Activated CD4-positive, alpha-beta T cell treated with anti-CD3 and anti-CD28 coated beads, Interleukin-2, amount 50 U/mL, for 24 hours (primary cell): ENCODE data around the gene PLEKHG7.
"Not testable (repeated sequence)": the region's sequence is repeated elsewhere in the genome, so short reads cannot be mapped to it uniquely, and the experiment has no call there.

Source experiments
- DNase-seq, 2 donors: peaks; one replicate each; pipeline ENCODE4 v3.0.0-alpha.2; 2020; ENCODE audit warnings: low read depth in 1 of 2, low spot score in 1 of 2

The PLEKHG7 gene, protein sequence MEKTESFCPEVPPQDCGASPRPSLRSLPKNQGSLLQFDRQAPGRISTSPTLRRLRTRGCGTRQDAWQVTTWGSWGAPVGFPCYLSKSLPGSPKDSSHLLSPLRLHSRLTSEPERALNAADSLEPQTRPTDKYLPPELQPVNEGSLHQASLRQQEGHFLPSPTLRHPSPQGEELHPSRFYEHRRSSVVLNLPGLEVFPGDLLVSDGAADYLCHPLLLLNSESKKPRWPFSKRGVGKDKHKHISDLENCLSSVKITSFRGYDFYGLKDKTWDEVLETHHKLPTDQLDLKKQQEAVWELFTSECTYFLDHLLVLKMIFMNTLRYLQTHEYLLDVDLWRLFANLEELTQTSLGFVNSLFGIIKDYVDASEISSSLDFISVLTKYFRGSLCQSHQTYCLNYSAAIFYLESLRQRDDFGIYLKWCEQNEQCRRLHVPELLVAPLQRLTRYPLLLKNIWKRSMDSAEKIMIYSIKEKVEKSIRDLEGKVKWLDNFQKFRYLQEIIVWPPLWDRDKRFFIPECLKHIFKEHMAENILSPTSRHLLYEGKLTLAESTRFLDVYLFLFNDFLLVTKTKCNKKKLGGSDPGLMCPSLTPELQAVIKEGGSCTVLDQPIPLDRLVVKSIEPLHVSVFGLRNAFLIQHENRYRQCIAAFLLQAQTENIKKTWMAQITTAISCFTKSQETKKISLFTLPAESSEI

DNA sequence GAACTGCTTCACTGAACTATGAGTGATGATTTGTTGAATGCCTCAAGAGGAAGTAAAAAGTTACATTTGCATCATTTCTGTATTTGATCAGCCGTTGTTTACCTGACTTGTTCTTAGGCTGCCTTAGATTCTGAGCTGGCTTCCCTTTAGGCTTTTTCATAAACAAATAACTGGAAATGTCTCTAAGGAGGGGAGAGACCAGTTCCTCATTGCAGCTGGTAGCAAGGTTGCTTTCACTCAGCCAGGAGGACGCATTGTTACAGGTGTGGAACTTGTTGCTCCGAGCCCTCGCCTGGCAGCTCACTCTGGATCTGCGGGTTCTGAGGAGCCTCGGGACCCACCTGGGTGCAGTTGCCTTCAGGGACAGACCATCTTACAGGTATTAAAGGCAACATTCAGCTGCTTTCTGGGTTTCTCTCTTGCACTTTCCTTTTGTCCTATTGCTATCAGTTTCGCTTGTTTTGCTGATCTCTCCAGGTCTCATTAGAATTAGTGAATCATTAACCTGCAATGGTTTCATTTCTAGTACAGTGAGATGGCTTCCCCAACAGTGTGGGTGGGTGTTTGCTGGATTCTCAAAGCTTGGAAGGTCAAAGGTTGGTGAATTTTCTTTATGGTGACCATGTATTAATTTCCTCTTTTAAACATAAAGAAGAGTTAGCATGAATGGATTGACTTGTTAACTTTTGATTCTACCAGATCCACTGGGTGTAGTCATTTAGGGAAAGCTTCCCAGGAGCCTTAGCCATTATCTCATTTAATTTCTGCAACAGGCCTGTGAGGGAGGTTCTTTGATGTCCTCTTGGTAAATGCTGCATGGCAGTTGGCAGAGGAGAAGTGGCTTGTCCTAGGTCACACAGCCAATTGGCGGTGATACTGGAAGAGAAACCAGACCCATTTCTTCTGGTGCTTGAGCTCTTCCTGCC is at the start of gene PLEKHG7:
Gene PLEKHG7 (plus strand): TSS at position 236 of the 926 bp plus-strand sequence. CDS start 3,643 bp downstream, outside the sequence.
- DNase-seq: no peak

DNA sequence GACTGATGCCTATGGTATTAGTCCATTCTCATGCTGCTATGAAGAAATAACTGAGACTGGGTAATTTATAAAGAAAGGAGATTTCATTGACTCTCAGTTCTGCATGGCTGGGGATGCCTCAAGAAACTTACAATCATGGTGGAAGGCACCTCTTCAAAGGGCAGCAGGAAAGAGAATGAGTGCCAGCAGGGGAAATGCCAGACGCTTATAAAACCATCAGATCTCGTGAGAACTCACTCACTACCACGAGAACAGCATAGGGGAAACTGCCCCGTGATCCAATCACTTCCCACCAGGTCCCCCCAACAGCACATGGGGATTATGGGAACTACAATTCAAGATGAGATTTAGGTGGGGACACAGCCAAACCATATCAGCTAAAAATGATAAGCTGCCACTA is 48.5 kb upstream of the PLEKHG7 start:
- not testable (repeated sequence) for DNase-seq

DNA sequence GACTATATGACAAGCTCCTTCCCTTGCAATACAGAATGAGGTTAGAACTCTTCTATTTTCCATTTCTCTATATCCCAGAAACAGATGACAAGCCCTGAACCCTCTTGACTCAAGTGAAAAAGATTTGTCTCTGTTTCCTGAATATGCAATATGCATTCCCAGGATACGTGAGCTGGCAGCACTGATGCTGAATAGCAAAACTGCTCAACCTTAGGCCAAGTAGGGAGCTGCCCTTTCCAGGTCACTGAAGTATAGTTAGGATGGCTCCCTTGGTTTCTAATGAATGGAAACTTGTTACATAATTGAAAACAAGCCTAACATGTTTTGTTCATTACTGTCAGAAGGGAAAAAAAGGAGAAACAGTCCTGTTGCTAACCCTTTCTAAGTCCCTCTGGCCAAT is 47.9 kb upstream of the PLEKHG7 start:
- DNase-seq: no peak

DNA sequence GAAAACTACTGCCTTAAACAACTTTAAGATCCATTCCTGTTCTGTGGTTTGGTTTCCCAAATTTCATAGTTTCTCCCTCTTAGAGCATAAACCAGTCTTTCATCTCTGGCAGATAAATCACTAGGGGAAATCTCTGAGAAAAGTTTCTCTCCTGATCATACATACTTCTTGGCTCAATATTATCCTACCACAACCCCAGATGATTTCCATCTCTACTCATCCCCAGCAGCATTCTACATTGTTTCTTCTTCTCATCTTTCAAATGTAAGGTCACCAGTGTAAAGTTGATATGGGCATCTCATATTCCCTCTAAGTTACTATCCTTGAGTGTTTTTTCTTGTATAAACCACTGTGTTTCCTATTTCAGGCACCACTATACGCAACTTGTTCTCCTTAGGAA is 45.9 kb upstream of the PLEKHG7 start:
- no peak for DNase-seq

DNA sequence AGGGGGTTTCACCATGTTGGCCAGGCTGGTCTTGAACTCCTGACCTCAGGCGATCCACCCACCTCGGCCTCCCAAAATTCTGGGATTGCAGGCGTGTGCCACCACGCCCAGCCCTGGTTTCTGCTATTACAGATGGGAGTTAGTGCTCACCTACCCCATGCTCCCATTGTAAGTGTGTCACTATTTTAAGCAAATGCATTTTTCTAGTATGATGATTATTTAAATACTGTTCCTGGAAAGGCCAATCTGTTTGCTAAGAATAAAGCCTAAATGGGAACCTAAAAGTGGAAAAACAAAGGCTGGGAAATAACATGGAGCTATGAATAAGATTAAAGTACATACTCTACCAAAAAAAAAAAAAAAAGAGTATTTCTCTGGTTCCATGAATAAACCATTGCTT is 45.0 kb upstream of the PLEKHG7 start:
- DNase-seq: no peak

DNA sequence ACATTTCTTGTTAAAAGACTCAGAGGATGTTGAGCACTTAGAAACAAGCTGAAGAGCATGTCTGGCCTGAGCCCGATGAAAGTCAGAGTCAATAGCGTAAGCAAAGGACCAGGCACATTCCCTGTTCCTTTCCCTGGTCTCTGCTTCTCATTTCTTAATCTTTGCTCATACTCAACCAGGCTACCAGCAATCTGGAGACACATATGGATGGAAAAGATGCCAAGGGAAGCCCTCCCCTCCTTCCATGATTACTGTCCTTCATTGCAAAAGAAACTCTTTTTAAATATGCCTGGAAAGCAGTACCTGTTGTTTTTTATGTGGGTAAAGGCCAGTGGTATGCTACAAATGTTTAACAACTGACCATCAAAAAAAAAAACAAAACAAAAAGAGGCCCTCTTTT is 44.2 kb upstream of the PLEKHG7 start:
- DNase-seq: no peak

DNA sequence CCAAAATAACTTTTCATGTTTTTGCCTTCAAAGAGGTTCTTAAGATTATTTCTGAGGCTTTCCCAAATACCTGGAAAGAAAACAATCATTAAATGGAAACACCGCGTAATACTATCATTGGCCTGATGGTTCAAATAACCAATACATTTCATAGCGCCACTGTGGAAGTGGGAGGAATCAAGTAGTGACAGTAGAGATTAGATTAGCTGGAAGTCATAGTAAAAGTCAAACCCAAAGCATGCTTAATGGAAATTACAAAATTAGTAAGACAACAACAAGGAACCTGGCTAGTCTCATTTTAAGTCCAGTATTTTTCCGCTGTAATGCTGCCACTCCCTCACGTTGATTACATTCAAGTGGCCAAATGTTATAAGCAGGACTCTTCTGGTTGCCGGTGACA is 41.5 kb upstream of the PLEKHG7 start:
- DNase-seq: no peak

DNA sequence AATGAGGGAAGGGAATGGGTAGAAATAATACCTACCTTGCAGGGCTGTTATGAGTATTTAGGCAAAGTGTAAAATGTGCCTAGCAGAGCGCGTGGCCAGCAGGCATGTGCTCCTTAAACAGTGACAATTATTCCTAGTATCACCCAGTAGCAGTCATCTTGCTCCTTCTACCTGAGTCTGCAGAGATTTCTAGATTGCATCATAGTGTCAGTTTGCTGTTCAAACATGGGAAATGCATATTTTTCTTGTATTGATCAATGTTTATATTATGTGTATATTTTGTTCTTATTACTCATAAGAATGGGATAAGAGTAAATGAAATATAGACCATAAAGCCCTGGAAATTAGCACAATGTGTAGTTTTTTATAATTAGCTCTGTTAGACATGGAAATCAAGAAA is 37.3 kb upstream of the PLEKHG7 start:
- DNase-seq: no peak

DNA sequence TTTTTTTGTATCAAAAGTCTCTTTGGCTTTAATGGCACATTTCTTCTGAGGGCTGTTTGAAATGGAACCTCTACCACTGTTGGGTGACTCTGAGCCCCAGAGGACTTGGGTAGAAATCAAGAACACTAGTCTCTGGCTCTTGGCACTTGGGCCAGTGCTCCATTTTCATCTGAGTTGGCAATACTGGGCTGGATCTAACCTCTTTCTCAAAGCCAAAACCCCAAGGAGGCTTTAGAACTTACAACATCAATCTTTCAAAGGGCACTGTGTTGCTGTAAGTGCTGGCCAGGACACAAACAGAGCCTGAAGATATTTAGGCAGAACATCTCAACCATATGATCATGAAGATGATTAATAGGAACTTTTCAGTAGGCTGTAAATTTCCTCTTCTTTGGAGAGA is 34.0 kb upstream of the PLEKHG7 start:
- no peak for DNase-seq

DNA sequence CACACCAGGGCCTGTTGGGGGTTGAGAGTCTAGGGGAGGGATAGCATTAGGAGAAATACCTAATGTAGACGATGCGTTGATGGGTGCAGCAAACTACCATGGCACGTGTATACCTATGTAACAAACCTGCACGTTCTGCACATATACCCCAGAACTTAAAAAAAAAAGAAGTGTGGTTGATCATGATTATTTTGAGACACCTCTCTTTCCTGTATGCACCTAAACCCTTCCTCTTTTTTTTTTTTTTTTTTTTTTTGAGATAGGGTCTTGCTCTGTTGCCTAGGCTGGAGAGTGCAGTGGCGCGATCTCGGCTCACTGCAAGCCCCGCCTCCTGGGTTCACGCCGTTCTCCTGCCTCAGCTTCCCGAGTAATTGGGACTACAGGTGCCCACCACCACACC is 31.3 kb upstream of the PLEKHG7 start:
- DNase-seq: not testable (repeated sequence)

DNA sequence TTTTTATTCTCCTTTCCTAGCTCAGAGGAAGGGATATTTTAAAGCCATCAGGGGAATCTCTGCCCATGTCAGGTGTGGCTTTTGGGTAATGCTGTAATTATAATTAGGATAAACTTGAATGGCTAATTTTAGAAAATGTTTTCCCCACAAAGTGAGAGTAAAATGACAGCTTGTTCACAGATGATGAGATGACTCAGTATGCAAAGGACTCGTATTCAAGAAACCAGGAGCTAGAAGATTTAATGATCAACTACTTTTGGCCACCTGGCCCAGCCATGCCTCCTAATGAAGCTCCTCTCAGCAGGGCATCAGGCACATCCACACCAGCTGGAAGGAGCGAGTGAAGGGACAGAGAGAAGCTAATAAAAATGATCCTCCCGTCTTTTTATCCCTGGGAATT is 29.0 kb upstream of the PLEKHG7 start:
- no peak for DNase-seq

DNA sequence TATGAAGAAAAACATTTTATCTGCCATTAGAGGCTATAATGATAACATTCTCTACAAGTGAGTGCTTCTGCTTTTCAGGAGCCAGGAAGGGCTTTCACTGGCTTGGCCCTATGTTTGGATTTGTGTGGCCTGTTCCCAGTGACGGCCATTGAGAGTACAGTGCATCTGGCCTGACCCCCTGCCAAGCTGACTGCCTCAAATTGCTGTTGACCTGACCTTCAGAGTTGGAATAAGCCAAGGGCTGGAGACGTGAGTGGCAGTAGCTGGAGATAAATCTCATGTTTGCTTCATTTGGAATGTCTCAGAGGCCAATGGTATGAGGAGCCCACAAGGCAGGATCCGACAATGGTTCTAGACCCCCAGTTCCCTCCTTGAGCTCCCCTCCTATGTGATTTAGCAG is 28.3 kb upstream of the PLEKHG7 start:
- DNase-seq: no peak

DNA sequence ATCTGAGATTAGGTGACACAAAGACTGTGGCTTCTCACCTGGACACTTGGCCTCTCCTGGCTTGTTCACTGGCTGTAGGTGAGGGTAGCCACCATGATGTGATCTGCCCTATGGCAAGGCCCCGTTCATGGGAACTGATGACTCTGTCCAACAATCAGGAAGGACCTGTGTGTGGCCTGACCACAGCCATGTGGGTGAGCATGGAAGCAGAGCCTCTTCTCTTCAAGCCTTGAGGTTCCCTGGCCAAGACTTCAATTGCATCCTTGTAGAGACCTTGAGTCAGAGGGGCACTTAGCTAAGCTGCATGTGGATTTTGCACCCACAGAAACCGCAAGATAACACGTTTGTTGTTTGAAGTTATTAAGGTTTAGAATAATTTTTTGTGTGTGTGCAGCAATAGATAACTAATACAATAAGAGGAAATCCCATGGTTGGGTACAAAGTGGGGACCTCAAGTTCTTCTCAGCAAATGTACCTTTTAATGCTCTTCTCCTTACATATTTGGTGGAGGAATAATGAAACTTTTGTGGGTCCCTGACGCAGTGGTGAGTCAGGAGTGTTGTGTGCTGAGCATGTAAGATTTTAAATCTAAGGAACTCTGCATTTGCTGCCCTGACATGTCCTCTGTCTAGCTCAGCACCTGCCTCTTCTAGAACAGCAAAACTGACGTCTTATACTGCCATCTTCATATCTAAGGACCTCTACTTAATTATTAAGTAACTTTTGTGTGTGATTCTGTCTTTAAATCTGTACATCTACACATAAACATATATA is 27.5 kb upstream of the PLEKHG7 start:
- no peak for DNase-seq

DNA sequence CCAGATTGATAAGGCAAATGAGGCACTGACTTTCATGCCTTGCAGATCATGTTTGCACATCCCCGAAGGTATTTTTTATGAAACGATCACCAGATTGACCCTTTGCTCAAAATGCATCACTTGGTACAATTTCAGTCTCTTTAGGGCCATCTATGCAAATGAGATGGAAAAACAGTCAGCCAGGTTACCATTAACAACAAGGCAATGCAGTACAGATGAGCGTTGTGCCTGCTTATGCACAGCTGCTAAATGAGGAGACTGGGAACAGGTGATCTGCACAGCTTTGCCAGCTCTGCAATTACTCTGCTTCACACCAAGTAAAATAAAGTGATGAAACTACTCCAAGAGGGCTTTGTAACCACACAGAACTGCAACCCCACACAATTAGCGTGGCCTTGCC is 26.1 kb upstream of the PLEKHG7 start:
- DNase-seq: no peak

DNA sequence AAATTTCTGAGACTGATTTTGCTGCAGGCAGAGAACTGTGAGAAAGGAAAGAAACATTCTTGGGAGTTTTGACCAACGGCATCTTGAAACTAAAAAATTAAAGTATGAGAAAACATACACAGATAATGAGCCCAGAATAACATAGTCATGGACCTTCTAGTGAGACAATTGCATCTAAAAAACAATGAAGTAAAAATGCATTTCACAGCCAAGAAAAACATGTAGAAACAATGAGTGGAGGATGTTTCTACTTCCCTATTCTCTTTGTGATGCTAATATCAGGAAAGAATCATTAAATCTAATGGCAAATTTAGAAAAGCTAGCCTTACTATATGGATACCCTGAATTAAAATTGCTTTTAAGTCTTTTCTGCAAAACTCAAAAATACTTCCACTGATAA is 12.2 kb upstream of the PLEKHG7 start:
- DNase-seq: no peak

DNA sequence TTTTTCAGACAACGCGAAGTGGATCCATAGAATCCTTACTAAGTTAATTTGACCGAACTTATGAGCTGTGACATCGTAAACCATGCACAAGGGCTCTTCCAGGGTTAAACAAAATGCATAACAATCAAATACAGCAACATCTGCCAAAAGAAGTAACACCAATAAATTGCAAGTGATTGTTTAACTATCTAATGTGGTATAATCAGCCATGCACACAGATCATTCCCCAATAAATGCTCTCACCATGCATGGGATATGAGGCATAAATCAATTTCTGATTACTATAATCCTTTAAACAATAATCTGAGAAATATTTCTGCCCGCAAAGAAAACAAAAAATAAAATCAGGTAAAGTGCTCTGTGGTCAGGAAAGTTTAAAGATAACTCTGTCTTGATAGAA is 7.7 kb upstream of the PLEKHG7 start:
- no peak for DNase-seq

DNA sequence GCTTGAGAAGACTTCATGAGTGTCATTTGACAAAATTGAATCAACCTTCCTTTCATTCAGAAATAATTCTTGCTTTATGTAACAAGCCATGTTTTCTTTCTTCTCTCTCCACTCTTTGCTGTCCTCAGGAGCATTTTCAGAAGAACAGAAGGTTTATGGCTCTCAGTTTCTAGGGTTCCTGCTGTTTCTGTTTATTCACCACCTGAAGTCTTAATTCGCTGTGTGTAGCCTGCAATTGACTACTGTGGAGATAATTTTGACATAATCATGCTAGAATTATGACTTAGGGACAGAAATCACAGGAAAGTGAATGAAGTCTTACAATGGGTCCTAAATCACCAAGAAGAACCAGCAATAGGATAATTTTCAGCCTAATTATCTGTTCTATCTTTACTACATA is 7.2 kb upstream of the PLEKHG7 start:
- no peak for DNase-seq

DNA sequence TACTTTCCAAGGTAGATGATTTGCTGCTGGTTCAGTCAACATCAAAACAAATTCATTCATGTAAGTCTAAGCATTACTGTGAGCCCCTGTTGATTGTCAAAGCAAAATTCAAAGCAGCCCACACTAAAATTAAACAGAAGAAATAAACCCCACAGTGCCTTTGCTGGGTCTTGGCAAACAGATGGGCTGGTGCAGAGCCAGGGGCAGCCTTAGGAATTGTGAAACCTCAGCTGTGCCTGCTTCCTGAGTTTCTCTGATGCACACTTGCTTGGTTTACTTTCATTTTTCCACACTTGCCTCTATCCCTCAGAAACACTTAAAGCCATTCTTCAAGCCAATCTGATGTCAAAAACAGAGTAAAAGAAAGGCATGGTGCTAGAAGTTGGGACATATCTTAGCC is 6.6 kb upstream of the PLEKHG7 start:
- DNase-seq: no peak

DNA sequence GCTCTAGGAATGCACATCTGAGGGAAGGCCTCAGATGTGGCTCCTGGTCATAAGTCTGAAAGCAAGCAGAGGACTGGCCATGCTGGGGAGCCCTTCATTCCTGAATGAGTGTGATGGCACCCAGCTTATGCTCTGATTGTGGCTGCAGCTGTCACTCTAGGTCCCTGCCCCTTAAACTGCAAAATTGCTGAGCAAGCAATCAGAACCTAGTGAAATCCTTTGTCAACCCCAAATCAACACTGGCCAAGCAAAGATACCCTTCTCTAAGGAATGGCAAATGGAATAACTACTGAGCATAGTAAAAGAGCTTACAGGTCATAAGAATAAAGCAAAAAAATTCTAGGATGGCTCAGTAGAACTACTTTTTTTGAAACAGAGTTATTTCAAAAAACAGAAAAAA is 4.3 kb upstream of the PLEKHG7 start:
- no peak for DNase-seq

DNA sequence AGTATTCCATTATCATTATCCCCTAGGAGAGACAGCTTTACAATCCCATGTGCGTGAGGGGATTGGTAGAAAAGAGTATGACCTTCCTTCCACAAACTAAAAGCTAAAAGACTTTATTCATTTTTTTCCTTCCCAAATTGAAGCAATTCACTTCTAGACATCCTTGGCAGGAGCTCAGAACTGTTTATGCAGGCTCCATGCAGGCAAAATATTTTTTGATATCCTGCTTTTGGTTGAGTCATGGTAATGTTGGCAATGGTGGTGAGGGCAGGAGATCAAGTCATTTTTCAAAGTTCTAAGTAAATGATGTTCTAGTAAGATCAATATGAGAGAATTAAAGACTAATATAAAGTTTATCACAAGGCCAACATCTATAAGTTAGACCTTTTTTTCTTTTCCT is 1.3 kb upstream of the PLEKHG7 start:
- no peak for DNase-seq

DNA sequence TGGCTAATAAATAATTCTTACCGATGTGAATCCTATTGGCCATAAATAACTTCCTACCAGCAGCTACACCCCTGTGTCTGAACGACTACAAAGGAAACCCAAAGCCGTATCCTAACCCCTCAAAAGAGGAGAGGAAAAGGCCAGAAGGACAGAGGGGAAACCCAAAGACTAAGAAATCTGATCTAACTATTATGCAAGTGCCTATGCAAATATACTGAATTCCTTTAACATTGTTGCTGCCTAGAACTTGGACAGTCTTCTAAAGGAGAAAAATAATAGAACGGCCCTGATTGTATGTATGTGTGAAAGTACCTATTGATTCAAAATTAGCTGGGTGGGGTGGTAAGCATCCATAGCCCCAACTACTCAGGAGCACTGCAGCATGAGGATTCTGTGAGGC is 997 bp downstream of the PLEKHG7 start:
- no peak for DNase-seq
